Retinal pigment epithelial cell (primary cell): ENCODE data around the gene ELP5.

ENCODE experiments used
- DNase-seq: peaks from one replicate; pipeline ENCODE4 v3.0.0-alpha.2; 2010; ENCODE audit warnings: low read depth
- H3K4me3 ChIP-seq: 2 replicates; pipeline ENCODE4 v1.5.1; 2011; ENCODE audit warnings: mild to moderate bottlenecking, low read length, control low read depth, moderate library complexity
- TF ChIP-seq, protein P1 (sequence below): conservative IDR thresholded peaks from 2 replicates; pipeline ENCODE4 v1.5.1; 2011; ENCODE audit warnings: low read depth, low read length, control low read depth, inconsistent platforms

The ELP5 gene

DNA sequence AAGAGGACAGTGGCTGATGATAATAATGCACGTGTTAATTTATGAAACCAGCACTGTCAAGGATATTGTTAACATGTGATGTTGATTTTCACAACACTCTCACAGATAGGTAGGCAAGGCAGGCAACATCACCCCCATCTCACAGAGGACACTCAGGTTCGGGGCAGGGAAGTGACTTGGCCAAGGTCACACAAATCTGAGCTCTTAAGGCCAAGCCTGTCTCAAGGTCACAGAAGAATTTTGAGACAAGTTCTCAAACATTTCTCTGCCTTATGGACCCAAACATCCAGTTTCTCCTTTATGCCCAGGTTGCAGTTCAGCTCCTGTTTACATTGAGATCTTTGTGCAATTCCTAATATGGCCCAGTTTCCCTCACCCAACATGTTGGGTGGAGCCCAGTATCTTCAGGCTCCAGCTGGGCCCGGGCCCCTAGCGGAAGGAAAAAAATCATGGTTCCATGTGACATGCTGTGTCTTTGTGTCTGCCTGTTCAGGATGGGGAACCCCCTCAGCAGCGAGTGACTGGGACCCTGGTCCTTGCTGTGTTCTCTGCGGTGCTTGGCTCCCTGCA, 30.8 kb downstream of the ELP5 start:
- TF ChIP-seq, protein P1, sequence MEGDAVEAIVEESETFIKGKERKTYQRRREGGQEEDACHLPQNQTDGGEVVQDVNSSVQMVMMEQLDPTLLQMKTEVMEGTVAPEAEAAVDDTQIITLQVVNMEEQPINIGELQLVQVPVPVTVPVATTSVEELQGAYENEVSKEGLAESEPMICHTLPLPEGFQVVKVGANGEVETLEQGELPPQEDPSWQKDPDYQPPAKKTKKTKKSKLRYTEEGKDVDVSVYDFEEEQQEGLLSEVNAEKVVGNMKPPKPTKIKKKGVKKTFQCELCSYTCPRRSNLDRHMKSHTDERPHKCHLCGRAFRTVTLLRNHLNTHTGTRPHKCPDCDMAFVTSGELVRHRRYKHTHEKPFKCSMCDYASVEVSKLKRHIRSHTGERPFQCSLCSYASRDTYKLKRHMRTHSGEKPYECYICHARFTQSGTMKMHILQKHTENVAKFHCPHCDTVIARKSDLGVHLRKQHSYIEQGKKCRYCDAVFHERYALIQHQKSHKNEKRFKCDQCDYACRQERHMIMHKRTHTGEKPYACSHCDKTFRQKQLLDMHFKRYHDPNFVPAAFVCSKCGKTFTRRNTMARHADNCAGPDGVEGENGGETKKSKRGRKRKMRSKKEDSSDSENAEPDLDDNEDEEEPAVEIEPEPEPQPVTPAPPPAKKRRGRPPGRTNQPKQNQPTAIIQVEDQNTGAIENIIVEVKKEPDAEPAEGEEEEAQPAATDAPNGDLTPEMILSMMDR: no peak
- no peak overlapping the region for H3K4me3 ChIP-seq
- DNase-seq: no peak

DNA sequence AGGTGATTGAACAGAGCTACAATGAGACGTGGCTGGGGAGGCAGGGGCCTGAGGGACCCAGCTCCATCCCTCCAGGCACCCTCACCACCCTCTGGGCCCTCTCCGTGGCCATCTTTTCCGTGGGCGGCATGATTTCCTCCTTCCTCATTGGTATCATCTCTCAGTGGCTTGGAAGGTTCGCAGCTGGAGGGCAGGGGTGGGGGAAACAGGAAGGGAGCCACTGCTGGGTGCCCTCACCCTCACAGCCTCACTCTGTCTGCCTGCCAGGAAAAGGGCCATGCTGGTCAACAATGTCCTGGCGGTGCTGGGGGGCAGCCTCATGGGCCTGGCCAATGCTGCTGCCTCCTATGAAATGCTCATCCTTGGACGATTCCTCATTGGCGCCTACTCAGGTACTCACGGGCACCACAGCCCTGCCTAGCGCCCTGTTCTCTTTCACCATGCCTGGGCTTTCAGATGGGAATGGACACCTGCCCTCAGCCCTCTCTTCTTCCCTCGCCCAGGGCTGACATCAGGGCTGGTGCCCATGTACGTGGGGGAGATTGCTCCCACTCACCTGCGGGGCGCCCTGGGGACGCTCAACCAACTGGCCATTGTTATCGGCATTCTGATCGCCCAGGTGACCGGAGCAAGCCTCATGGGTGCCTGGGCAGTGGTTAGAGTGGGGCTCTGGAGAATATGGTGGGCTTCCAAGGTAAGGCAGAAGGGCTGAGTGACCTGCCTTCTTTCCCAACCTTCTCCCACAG, 31.6 kb downstream of the ELP5 start:
- TF ChIP-seq, protein P1: no peak
- no peak overlapping the region for H3K4me3 ChIP-seq
- DNase-seq: no peak

DNA sequence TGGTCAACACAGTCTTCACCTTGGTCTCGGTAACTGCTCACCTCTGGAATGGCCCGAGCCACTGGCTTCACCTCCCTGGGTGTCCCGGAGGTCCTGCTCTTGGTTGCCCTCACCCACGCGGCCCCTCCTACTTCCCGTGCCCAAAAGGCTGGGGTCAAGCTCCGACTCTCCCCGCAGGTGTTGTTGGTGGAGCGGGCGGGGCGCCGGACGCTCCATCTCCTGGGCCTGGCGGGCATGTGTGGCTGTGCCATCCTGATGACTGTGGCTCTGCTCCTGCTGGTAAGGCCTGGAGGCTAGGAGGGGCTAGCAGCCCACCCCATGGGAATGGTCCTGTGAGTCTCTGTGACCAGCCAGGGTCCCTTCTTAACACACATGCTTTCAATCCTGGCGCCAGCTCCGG, 32.9 kb downstream of the ELP5 start:
- no peak for DNase-seq
- H3K4me3 ChIP-seq: no peak overlapping the region
- TF ChIP-seq, protein P1: no peak

DNA sequence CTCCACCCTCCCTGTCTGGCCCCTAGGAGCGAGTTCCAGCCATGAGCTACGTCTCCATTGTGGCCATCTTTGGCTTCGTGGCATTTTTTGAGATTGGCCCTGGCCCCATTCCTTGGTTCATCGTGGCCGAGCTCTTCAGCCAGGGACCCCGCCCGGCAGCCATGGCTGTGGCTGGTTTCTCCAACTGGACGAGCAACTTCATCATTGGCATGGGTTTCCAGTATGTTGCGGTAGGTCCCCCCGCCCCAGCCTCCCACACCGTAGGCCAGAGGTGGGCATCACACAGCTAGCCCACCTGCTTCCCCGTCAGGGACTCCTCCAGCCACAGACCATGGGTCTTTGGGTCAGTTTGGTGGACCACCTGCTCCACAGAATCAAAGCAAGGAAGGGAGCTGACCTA, 33.7 kb downstream of the ELP5 start:
- no peak overlapping the region for H3K4me3 ChIP-seq
- TF ChIP-seq, protein P1: no peak
- no peak for DNase-seq

DNA sequence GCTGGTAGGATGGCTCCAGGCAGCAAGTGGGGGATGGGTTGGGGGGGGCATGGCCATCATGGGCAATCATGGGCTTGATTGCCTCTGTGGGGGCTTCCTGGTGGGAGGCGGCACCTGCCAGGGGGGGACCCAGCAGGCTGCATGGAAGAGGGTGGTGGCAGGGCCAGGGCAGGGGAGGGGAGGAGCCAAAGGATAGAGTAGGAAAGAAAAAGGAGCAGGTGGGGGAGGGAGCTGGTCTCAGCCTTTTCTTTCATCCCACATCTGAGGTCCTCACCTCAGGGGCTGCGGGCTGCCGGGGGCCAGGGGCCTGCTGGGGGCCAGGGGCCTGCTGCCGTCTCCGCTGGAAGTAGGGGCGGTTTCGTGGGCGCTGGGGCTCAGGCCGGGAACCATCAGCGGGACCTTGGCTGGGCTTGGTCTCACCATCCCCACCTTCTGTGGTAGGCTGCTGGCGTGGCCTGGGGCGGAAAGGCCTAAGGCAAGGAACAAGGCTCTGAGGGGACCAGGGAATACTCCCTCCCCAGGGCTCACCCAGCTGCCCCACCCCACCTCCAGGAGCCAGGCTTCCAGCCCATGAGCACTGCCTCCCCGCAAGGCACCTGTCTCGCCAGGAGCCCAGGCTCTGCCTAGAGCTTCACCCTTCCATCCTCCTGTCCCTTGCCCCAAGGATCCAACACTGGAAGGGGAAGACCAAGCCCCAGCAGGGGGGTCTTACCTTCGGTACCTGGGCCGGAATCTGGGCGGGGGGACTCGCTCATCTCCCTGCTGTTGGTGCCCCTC, 37.4 kb downstream of the ELP5 start:
- no peak overlapping the region for H3K4me3 ChIP-seq
- no peak for DNase-seq
- TF ChIP-seq, protein P1: no peak

DNA sequence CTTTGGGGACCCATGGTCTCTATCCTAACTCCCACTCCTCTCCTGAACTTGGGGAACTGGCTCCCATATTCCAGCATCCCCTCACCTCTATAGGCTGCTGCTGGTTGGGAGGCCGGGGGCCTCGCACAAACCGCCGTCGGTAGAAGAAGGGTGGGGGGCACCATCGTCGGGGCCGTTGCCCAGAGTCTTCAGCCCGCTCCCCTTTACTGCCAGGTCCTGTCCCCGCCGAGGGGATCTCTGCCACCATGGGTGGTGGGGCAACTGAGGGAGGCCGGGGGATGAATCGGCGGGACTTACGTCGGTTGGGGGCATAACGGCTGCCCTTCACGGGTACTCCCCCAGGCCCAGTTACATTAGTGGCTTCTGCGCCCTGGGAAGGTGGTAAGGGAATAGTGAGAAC, 38.2 kb downstream of the ELP5 start:
- TF ChIP-seq, protein P1: no peak
- DNase-seq: no peak
- H3K4me3 ChIP-seq: no peak overlapping the region

DNA sequence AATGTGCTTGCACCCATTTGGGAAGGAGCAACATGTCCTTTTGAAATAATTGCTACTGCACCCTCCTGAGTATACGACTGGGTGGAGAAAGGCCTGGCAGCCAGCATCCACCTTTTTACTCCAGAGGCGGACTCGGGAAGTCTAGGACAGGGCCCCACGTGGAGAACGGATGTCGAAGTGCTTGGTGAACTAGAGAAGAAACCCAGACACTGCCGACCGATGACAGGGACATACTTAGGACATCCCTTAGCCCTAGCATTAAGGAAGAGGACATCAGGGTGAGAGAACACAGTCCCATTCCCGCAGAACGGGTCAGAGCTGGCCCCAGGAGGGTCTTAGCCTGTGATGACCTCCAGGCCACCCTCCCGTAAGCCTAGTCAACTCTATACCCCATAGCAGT, 38.7 kb downstream of the ELP5 start:
- H3K4me3 ChIP-seq: no peak overlapping the region
- no peak for DNase-seq
- TF ChIP-seq, protein P1: no peak
